Stimulated activated CD8-positive, alpha-beta memory T cell treated with anti-CD3 and anti-CD28 coated beads, Interleukin-12 subunit alpha, Interleukin-12 subunit beta, amount 100 ng/mL, for 4 hours (primary cell): ENCODE results near the gene TBX5.

ENCODE experiments used
- DNase-seq: peaks from one replicate; pipeline ENCODE4 v3.0.0-alpha.2; 2020; ENCODE audit warnings: low read depth

TBX5 gene

GRCh38 chr12:114319422-114319821 lies 86.5 kb downstream of the TBX5 start:
- no peak for DNase-seq

DNA sequence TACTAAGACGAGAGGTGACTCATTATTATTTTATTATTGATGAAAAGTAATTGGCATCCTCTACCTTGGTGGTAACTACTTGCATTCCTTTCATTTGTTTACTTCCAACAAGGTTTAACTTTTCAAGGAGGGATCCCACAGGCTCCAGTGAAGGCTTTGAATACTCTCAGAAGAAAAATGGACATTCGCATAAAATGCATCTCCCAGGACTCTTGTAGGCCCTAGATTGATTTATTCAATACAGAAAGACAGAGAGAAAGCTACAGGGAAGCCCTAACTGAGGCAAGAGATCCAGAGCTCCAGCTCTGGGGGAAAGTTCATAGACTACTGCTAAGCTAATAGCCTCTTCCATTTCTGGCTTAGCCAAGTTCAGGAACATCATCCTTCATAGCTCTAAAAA lies 87.0 kb downstream of the TBX5 start:
- no peak for DNase-seq

GRCh38 chr12:114316076-114316475 lies 89.9 kb downstream of the TBX5 start:
- DNase-seq: no peak

DNA sequence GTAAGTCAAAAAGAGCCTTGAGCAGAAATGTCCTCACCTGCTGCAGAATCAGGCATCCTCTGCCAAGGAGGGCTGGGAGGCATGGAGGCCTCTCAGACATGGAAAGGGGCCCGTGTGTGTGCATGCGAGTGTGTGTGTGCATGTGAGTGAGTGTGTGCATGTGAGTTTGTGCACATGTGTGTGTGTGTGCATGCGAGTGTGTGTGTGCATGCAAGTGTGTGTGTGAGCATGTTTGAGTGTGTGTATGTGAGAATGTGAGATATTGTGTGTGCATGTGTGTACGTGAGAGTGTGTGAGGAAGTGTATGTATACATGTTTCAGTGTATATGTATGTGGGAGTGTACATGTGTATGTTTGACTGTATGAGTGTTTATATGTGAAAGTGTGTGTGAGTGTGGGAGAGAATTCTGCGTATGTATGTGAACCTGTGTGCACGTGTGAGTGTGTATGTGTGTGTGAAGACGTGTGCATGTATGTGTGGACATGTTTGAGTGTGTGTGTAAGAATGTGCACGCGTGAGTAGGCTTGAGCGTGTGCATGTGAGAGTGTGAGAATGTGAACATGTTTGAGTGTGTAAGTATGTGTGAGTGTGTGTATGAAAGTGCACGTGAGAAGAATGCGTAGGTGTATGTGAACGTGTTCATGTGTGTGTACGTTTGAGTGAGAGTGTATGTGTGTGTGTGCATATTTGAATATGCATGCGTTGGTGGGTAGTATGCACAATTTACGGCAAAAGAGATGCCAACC lies 90.8 kb downstream of the TBX5 start:
- DNase-seq: no peak

DNA sequence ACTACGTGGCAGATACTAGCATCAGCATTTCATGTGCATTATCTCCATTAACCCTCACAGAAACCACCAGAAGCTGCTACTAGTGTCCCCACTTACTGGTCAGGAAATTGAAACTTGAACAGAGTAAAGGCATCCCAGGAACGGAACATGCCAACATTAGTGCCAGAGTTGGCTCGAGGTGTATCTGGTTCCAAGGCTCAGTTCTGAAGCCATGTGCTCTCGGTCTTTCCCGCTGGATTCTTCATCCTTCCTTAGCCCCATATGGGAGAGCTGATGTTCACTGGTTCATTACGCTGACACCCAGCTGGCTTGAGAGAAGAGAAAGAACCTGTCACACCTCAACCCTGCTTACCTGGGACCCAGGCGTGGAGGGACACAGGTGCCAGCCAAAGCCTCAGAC lies 91.5 kb downstream of the TBX5 start:
- no peak for DNase-seq

GRCh38 chr12:114313910-114314309 lies 92.0 kb downstream of the TBX5 start:
- no peak for DNase-seq

GRCh38 chr12:114311974-114312373 lies 94.0 kb downstream of the TBX5 start:
- no peak for DNase-seq

- no peak for DNase-seq
Measured at GRCh38 chr12:114306646-114307045, 99.3 kb downstream of the TBX5 start.

- no peak for DNase-seq
Measured at GRCh38 chr12:114305446-114305845, 100.5 kb downstream of the TBX5 start.
